B cell (primary cell): Measurements from ENCODE around the gene FKBP11.

Source experiments
- EZH2 ChIP-seq: IDR thresholded peaks from 2 replicates; pipeline ENCODE4 v1.6.1; 2012; ENCODE audit warnings: borderline replicate concordance, low read depth, mild to moderate bottlenecking, moderate library complexity, low read length; ENCODE audit not compliant: insufficient read depth, poor library complexity, severe bottlenecking
- TF ChIP-seq, protein P1 (sequence below): fragments of 200-600 bp; IDR thresholded peaks from one replicate; pipeline ENCODE4 v1.8.0; 2022; ENCODE audit warnings: antibody characterized with exemption, mild to moderate bottlenecking

DNA sequence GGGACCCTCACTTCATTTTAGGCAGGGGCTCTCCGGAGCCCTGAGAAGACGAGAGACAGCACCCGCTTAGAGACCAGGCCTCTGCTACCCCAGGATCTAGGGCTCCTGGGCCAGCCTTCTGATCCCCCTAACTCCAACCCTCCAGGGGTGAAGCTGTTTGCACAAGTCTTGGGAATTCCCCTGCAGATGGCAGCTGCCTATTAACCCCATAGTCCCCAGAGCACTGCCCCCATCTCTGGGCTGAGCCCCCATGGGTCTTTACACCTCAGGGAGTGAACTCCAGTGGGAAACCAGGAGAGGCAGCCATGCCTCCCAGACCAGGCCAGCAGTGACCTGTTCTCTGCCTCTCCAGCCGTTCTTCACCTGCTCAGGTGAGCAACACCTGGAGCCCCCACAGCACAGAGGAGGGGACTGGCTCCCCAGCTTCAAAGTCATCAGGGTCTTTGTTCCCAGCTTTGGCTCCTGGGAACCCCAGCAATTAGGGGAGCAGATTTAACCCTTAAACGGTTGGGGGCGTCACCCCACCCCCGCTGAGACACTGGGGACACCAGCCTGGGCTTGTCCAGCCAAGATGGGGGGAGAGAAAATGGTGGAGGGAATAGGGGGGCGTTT, 44.0 kb upstream of the FKBP11 start:
- TF ChIP-seq EZH2, result no peak
- TF ChIP-seq, protein P1, sequence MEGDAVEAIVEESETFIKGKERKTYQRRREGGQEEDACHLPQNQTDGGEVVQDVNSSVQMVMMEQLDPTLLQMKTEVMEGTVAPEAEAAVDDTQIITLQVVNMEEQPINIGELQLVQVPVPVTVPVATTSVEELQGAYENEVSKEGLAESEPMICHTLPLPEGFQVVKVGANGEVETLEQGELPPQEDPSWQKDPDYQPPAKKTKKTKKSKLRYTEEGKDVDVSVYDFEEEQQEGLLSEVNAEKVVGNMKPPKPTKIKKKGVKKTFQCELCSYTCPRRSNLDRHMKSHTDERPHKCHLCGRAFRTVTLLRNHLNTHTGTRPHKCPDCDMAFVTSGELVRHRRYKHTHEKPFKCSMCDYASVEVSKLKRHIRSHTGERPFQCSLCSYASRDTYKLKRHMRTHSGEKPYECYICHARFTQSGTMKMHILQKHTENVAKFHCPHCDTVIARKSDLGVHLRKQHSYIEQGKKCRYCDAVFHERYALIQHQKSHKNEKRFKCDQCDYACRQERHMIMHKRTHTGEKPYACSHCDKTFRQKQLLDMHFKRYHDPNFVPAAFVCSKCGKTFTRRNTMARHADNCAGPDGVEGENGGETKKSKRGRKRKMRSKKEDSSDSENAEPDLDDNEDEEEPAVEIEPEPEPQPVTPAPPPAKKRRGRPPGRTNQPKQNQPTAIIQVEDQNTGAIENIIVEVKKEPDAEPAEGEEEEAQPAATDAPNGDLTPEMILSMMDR, result no peak
